GM18508 (cell line): Measurements from ENCODE around the gene GXYLT2.
"Not testable (repeated sequence)": the region's sequence is repeated elsewhere in the genome, so short reads cannot be mapped to it uniquely, and the experiment has no call there.

Source experiments
- ATAC-seq: cut with Tn5 transposase; IDR thresholded peaks from one replicate; pipeline ENCODE4 v1.9.1; 2021; ENCODE audit warnings: moderate number of reproducible peaks; ENCODE audit not compliant: insufficient read depth, unreplicated experiment

GXYLT2 gene

DNA sequence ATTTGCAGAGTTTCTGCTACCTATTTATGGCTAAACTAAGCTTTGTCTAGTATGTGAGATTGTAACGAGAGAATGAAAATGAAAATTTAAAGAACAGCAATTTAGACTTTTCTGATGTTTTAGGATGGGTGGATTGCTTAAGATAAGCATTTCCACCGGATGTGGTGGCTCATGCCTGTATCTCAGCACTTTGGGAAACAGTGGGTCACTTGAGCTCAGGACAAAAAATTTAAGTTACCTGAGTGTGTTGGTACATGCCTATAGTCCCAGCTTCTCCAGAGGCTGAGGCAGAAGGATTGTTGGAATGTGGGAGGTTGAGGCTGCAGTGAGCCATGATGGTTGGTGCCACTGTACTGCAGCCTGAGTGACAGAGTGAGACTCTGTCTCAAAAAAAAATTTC, 112.1 kb downstream of the GXYLT2 start:
- no peak for ATAC-seq

GRCh38 chr3:73003050-73003449, 115.2 kb downstream of the GXYLT2 start:
- ATAC-seq, result not testable (repeated sequence)

DNA sequence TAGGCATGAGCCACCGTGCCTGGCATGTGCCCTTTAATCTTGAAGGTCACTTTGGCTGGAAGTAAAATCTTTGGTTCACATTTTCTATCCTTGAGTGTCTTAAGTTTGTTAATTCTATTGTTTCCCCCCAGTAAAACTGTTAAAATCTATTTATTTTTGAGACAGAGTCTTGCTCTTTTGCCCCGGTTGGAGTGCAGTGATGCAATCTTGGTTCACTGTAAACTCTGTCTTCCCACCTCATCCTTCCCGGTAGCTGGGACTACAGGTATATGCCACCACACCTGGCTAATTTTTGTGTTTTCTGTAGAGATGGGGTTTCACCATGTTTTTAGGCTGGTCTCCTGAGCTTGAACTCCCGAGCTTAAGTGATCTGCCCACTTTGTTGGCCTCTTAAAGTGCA, 116.5 kb downstream of the GXYLT2 start:
- no peak for ATAC-seq

GRCh38 chr3:73007992-73008712, 120.3 kb downstream of the GXYLT2 start:
- ATAC-seq, result no peak

GRCh38 chr3:73009008-73009407, 121.2 kb downstream of the GXYLT2 start:
- no peak for ATAC-seq

DNA sequence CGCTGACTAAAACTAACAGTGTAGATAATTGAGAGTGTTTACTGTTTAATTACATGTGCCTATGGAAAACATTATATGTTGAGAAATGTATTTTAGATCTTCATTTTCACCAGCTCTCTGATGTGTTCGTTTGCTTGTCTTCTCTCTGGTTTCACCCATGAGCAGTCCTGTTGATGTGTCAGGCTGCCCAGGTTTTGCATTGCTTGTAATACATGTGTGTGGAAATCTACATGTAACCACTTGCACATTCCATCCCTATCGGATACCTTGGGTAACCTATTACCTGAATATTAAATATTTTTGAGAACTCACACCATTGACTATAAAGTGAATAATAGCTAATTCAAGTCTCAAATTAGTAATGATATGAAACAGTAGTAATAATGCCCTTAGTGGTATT, 121.9 kb downstream of the GXYLT2 start:
- no peak for ATAC-seq

- no peak for ATAC-seq
These were observed 122.3 kb downstream of the GXYLT2 start for GRCh38 chr3:73010158-73010557.

DNA sequence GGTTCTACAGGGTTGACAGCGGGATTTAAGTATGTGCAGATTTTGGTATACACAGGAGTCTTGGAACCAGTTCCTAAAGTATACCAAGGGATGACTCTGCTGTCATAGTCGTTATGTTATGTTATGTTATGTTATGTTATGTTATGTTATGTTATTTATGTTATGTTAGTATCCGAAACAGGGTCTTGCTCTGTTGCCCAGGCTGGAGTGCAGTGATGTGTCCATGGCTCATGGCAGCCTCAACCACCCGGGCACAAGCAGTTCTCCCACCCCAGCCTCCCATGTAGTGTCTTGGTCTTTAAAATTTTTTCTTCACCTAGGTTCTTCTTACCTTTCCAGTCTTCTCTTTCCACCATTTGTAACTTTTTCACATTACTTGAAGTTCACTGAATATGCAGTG, 130.5 kb downstream of the GXYLT2 start:
- no peak for ATAC-seq

GRCh38 chr3:73018790-73019441, 131.1 kb downstream of the GXYLT2 start:
- ATAC-seq, result no peak

DNA sequence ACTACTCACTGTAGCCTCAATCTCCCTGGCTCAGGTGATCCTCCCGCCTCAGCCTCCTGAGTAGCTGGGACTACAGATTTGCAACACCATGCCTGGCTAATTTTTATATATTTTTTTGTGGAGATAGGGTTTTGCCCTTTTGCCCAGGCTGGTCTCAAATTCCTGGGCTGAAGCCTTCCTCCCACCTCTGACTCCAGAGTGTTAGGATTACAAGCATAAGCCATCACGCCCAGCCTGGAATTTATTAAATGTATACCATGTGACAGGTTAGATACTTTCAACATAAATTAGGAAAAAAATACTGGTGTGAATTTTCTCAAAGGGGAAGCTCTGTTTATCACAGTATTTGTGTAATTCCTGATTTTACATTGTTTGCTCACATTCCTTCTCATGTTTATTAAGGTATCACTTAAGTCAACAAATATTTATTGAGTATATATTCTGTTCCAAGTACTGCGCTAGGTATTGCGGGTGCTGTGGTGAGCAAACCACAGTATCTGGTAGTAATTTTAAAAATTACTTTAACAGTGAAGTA, 133.5 kb downstream of the GXYLT2 start:
- no peak for ATAC-seq

DNA sequence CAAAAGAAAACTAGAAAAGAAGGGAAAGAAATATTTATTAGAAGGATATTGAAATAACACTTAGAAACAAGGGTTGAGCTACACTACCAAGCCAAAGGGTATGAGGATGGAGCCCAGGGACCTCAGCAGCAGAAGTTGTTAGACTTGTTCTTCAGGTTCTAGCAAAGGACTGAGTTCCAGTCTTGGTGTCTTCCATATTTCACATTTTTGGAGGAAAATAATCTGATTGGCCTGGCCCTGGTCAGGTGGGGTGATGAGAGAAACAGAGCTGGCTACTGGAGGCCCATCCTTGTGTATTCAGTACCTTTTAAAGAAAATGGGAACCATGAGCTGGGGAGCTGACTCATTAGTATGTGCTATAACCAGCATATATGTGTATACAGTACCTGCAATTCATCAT, 137.0 kb downstream of the GXYLT2 start:
- ATAC-seq, result no peak

GRCh38 chr3:73026111-73026759, 138.4 kb downstream of the GXYLT2 start:
- ATAC-seq, result no peak
